NCI-H2029 treated with DMSO at 0.1 percent for 48 hours (cell line): ENCODE results near the gene PDE4C.
A peak's percentile ranks its signal among the peaks of the same experiment; 100 is the strongest.
"Not testable (repeated sequence)": the region's sequence is repeated elsewhere in the genome, so short reads cannot be mapped to it uniquely, and the experiment has no call there.

Experiments used
- DNase-seq: peaks from one replicate; lab custom pipeline; 2025; lab: John Stamatoyannopoulos, UW

The PDE4C gene

DNA sequence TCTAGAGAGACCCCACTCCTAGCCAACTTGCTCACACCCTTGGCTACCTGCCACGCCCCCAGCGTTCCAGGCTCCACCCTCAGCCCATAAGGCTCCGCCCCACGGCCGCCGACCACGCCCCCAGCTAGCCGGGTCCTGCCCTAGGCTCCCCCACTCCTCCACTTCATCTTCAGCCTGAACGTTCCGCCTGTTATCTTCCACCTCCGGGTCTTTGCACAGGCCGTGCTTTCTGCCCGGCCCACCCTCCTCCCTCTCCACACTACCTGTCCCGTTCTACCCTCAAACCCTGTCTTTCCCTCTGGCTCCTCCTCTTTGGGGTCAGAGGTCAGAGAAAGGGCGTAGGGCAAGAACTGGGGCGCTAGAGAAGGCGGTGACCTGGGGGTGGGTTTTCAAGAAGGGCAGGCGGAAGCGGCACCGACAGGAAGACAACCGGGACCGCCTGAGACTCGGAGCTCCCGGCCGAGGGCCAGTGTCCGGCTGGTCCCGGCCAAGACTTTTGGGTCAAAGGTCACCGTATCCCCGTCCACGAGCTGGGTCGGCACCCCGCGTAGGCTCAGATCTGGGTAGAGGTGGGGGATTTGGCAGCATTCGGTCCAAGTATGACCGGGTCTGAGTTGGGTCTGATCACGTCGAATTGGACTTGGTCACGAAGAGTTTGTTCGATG is 2.2 kb downstream of the PDE4C start:
- DNase-seq: peak; percentile 53

DNA sequence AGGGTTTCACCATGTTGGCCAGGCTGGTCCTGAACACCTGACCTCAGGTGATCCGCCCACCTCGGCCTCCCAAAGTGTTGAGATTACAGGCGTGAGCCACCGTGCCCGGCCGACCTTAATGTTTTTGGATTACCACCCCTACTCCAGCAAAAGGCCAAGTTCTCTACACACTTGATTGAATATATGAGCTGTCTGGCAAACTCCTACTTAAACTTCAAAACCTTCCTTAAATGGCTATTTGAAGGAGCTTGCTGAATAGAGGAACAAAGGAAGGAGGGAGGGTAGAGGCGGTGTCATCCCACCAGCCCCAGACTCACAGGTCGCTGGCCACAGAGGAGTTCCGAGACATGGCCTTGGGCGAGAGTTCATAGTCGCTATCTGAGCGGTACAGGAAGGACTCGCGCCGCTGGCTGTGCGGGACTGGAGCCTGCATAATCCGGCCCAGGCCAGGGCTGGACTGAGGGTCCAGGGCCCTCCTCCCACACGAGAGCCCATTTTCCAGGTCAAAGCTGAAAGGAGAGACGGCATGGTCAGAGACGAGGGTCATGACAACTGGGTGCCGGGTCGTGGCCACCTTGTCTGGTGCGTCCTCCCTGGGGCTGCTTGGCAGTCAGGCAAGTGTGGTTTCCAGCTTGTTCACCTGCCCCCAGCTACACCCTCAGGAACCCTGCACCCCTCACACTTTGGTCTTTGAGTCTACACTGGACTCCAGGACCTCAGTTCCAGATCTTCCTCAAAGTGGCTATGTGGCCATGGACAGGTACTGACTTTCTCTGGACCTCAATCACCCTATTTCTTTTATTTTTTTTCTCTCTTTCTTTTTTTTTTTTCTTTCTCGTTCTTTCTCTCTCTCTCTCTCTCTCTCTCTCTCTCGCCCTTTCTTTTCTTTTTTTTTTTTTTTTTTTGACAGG is 4.2 kb downstream of the PDE4C start:
- DNase-seq: no peak

DNA sequence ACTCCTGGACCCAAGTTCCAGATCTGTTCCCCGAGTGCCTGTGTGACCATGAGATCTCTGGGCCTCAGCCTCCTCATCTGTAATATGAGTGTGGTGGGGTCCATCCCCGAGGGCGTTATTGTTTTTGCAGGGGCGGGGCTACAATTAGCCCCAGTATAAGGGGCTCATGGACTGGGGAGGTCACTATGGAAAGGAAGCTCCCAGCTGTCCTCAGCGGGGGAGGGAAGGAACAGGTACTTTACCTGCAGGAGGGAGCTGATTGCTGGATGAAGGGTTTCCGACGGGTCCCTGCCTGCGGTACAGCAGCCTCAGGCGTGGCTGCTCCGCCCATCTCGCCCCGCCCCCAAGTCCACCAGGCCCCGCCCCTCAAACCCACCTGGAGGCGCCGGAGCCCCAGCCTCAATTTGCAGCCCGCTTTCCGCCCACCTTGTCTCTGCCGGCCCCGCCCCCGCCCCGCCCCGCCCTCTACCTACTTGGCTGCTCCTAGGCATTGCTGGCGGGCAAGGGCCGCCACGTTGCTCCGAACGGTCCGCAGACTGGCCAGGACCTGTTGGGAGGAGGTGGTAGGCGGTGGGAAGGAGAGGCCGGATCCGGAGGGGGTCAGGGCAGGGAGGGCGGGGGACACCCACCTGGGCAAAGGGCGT is 5.5 kb downstream of the PDE4C start:
- DNase-seq: no peak

DNA sequence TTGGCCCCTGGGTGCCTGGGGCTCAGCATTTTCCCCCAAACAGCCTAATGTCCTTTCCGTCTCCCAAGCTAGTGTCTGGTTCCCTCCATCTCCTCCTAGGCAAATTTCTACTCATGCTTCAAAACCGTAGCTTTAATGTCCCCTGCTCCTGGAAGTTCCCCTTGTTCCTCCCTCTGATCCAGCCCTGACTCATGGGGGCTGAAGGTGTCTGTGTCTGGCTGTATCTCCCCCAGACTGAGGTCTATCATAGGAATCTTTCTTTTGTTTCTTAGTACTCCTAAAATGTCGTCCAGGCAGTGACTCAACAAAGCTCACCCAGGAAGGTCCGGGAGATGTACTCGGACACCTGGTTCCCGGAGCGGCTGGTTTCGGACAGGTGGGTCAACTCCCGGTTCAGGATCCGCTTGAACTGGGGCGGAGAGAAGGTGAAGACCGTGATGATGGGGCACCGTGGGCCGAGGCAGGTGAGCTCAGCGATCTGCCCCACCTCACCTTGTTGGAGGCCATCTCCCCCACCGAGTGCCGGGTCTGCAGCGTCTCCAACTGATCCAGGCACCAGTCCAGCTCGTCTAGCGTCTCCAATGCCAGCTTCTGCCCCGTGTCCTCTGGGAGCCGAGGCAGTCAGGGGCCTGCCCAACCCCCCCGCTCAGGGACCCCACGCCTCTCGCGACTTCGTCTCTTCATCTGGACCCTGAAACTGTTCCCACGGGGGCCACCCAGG is 6.2 kb downstream of the PDE4C start:
- DNase-seq: no peak

DNA sequence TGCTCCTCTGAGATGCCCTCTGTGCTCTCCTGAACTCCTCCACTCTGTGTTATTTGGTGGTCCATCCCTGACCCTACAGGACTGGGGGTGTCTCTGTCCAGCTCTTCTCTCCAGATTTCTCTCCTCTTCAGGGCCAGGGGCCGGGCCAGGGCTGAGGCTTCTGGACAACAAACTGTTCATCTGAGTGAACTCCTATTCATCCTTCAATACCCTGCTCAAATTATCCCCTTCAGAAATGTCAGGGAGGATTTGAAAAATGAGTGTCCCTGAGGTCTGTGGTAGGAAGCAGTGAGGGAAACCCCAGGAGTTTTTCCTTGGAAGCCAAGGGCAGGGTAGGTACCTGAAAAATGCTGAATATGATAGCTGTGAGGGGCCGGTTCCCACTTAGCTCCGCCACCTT is 7.6 kb downstream of the PDE4C start:
- no peak for DNase-seq

DNA sequence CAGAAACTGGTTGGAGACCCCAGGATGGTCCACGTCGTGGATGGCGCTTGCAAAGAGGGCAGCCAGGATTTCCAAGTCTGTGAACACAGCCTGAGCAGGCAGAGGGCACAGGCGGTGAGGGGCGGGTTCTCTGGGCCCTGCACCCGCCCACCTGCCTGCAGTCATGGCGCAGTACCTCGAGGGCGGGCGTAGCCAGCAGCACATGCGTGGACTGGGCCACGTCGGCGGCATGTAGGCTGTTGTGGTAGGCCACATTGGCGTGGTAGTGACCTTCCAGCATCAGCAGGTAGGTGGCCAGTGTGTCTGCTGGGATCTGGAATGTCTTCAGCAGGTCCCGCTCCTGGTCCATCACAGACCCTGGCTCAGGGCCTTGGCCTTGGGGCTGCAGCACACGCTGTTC is 8.1 kb downstream of the PDE4C start:
- no peak for DNase-seq

DNA sequence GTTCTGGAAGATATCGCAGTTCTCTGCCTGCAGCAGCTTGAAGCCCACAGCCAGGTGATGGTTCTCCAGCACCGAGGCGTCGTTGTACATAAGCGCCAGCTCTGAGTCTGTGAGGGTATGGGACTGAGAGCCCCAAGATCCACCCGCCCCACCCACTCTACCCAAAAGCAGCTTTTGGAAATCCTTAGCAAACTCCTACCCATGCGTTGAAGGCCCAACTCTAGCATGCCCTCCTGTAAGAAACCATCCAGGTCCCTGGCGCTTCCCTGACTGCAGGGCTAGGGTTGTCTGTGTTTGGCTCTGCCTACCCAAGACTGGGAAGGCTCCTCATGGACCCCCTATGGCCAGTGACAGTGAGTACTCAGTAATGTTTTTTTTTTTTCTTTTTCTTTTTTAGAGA is 9.4 kb downstream of the PDE4C start:
- DNase-seq: no peak

DNA sequence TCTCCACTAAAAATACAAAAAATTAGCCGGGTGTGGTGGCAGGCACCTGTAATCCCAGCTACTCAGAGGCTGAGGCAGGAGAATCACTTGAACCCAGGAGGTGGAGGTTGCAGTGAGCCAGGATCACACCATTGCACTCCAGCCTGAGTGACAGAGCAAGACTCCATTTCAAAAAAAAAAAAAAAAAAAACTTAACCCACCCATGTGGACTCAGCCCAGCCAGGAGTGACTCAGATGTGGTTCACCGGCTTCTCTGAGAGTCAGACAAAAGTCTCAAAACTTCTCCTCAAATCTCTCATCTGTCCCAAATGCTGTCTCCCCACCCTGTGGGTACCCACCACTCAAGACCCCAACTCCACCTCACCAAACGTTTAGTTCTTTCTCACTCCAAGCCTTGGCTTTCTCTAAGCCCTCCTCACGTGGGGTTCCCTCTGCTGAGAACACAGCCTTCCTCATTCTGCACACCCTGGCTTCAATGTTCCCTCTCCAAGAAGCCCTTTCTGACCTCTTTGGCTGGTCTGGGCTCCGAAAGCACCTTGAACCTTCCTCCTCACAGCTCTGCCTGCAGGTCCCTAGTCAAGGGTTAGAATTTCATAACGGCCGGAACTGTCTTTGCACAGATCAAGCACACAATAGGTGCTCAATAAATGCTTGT is 11.3 kb downstream of the PDE4C start:
- no peak for DNase-seq

DNA sequence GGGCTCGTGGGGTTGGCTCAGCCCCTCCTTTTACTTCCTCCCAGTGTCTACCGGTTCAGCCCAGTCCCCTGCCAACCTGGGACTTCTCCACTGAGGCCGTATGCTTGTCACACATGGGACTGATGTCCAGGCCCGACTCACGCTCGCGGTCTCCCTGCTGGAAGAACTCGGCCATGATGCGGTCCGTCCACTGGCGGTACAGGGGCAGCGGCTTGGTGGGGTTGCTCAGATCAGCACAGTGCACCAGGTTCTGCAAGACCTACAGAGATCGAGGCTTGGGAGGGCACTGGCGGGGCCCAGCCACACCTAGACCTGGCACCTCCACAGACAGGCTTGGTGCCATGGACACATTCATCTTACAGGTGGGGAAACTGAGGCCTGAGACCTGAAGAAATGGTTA is 14.6 kb downstream of the PDE4C start:
- DNase-seq: no peak

DNA sequence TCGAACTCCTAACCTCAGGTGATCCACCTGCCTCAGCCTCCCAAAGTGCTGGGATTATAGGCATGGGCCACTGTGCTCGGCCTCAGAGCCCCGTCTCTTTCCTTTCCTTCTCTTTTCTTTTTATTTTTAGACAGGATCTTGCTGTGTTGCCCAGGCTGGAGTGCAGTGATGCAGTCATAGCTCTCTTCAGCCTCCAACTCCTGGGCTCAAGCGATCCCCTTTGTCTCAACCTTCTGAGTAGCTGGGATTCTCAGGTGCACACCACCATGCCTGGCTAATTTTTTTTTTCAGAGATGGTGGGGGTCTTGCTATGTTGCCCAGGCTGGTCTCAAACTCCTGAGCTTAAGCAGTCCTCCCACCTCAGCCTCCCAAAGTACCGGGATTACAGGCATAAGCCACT is 16.3 kb downstream of the PDE4C start:
- not testable (repeated sequence) for DNase-seq

DNA sequence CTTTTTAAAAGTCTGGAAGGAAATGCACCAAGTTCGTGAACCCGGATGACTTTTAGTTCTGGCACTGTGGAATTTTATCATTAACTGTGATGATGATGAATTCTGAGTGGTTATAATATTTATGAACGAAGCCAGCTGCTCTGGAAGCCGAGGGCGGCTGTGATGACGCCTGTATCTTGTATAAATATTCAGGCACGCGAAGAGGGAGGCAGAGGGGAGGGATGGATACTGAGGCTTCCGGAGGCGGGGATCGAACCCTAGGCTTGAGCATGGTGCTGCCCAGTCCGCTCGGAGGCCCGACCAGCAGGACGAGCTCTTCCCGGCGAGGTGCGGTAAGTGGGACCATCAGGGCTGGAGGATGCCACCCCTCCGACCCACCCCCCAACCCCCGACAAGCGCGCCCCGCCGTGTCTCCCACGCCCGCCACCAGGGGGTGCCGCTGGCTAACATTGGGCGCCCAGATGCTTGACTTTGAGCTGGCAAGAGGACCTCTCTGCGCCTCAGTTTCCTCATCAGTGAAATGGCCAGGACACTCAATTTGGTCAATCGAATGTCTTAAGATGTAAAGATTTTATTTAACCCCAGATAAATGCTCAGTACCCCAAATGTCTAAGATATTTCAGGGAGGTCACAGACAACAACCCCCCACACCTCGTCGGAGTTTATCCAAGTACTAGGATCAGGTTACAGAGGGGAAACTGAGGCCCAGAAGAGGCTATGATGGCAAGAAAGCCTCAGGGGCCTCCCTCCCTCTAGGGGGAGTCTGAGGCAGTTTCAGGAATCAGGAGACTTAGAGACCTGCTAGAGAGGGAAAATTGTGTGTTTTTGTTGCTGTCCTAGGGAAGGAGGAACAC is 17.9 kb downstream of the PDE4C start:
- DNase-seq: no peak

DNA sequence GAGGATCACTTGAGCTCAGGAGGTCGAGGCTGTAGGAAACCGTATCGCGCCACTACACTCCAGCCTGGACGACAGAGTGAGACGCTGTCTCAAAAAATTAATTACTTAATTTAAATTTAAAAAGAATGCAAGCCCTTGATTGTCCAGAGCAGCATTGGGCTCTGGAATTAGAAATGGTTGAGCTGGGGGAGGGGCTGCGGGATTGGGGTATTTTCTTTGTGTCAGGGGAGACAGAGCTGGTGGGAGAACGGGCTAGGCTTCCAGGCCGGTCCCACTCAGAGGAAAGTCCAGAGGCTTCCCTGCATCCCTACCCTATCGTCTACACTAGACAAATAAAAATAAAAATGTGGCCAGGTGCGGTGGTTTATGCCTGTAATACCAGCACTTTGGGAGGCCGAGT is 20.2 kb downstream of the PDE4C start:
- DNase-seq: no peak

DNA sequence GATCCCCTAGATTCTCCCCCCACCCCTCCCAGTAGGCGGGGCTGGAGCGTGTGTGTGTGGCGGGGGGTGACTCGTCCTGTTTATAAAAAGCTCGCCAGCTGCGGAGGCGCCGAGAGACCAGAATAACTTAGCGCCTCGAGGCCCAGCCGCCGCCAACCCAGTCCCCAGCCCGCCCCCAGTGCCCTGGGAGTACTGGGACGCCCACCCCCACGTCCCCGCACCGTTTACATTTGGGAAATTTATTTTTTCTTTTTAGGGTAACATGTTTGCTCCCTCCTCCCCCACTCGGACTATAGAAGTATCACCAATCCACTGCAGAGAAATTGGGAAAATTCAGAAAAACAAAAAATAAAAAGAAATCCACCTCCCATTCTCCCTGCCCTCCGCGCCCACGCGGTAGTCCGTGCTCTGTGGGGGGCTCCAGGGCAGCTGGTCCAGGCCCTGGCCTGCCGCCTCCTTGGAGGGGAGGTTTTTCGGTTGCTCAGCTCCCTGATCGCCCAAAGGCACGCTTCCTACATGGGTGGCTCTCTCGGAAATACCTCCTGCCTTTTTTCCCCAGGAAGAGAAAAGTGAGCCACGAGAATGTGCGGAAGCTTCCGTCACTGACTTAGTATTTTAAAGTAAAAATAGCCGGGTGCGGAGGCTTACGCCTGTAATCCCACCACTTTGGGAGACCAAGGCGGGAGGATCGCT is 20.9 kb downstream of the PDE4C start:
- DNase-seq: no peak

DNA sequence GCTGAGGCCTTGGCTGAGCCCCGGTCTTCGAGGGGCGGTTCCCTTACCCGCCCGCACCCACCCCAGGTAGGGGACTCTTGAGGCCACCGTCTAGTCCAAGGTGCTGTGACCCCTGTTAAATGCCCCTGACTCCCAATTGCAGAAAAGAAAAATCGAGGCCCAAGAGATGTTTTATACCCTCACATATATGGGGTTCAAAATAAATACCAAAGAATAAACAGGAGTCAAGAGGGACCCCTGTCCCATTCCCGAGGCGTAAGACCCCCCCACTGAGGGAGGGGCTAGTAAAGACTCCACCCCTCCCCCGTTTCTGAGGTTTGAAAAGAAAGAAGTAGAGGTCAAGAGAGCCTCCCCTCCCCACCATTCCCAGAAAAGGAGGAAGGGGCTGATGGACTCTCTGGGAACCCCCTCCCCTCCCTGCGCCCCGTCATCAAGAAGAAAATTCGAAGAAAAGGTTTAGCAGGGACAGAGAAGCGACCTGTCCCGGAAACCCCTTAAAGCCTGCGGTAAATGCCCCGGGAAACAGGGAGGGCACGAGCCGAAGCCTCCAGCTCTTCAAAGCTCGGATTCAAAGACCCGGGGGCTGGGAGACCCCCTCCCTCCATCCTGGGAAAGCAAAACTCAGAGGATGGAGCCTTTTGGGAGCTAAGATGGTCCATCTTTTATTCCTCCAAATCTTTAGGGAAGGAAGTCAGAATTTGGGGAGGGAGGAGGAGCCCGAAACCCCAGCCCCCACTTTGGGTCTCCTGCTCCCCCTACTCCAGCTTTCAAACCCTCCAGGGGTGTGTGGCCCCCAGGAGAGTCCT is 21.6 kb downstream of the PDE4C start:
- peak; percentile 91 for DNase-seq

DNA sequence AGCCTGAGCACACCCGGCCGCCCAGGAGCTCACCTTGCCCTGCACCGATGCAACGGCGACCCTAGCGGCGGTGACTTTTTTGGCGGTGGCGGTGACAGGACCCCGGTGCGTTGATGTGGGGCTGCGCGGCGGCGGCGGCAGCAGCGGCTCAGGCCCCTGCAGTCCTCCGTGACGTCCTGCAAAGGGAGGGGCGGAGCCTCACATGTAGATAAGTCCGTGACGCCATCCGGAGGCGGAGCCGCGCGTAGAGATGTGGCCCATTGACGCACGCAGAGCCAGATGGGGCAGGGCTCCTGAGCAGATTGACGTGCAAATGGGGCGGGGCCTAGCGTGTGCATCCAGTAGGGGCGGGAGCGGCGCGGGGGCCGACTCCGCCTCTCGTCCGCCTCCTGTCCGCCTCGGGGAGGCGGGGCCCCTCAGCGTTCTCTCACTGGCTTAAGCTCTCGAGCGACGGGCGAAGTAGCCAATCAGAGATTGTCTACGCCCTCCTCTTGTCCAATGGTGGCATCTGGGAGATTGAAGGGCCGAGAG is 22.3 kb downstream of the PDE4C start, which contains the start of gene RAB3A:
TSS of gene RAB3A (minus strand) at position 180 of the 531 bp plus-strand sequence. CDS start 1,302 bp downstream, outside the sequence.
- DNase-seq: peak; percentile 97

DNA sequence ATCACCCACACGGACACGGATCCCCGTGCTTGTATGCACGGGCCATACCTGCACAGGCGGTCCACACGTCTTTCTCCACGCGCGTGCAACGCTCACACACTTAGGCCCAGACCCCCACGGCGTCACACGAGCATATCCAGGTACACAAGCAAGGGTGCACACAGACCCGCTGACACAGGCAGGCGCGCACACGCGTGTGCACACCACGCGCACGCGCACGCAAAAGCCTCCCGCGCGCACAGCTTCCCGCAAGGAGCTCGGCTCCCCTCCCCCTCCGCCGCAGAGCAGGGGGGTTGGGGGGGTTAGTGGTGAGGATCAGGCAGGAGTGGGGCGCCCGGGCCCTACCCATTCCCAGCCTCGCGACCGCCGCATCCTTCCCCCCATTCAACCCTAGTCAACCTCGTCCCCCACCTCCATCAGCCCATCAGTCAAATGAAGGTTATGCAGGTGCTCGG is 22.8 kb downstream of the PDE4C start:
- no peak for DNase-seq

DNA sequence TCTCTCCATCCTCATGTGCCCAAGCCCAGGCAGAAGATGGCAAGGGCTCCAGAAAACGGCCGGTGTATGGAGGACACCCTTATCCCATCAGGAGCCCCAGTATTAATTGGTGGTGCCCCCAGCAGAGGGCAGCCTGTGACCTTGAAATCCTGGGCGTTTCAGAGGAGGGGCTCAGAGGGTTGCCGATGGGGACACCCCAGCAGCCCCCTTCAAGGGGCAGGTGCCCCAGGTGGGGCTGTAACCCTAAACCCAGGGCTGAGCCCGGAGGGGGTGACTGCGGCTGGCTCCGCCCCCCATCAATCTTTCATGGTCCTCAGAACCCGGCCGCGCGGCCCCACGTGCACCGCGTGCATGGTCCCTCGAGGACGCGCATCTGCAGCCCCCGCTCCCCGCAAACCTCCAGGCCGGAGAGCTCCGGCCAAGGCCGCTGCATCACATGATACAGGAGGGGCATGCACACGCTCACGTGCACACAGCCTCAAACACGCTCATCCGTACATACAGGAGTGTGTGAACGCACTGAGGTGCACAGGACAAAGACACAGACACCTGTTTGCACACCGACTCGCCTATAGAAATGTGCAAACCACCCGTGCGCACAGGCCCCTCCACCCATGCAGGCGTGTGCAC is 23.3 kb downstream of the PDE4C start:
- no peak for DNase-seq

DNA sequence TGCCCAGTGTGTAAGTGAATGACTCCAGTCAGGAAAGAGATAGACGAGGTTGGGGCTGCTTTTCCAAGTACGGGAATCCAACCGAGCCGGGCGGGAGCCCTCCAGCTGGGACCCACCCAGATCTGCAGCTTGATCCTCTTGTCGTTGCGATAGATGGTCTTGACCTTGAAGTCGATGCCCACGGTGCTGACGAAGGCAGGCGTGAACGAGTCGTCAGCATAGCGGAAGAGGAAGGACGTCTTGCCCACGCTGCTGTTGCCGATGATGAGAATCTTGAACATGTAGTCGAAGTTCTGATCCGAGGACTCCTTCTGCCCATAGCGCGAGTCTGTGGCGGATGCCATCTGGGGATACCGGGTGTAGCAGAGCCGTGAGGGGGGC is 23.9 kb downstream of the PDE4C start:
- DNase-seq: no peak
